Neural progenitor cell (in vitro differentiated cells): ENCODE measurements around the gene ILDR2. TPM values are rescaled to one million over a fixed set of nuclear protein-coding genes. Genes with fewer than 3 reads are reported as not detected.

Experiments
- DNase-seq: peaks from one replicate; pipeline ENCODE4 v3.0.0-alpha.2; 2016; ENCODE audit warnings: low spot score
- H2AFZ ChIP-seq: fragments of 200-600 bp; sonication (generic); replicated peaks from 2 replicates; pipeline ENCODE4 v1.6.1; 2016; ENCODE audit warnings: antibody characterized with exemption
- H3F3A ChIP-seq: fragments of 200-600 bp; sonication (generic); 2 replicates; pipeline ENCODE4 v1.6.1; 2016; ENCODE audit warnings: antibody characterized with exemption, low read depth
- H3K27ac ChIP-seq: fragments of 200-600 bp; sonication (generic); 2 replicates; pipeline ENCODE4 v1.5.1; 2016; ENCODE audit warnings: mild to moderate bottlenecking
- H3K27me3 ChIP-seq: fragments of 200-600 bp; sonication (generic); 2 replicates; pipeline ENCODE4 v1.6.1; 2016; ENCODE audit warnings: mild to moderate bottlenecking, moderate library complexity
- H3K36me3 ChIP-seq: fragments of 200-600 bp; sonication (generic); 2 replicates; pipeline ENCODE4 v1.5.1; 2016
- H3K4me1 ChIP-seq: fragments of 200-600 bp; sonication (generic); 2 replicates; pipeline ENCODE4 v1.6.1; 2016; ENCODE audit warnings: mixed run types
- H3K4me2 ChIP-seq: fragments of 200-600 bp; sonication (generic); 2 replicates; pipeline ENCODE4 v1.6.1; 2016
- H3K4me3 ChIP-seq: fragments of 200-600 bp; sonication (generic); 2 replicates; pipeline ENCODE4 v1.5.1; 2016
- H3K79me2 ChIP-seq: fragments of 200-600 bp; sonication (generic); 2 replicates; pipeline ENCODE4 v1.6.1; 2016; ENCODE audit warnings: low read depth
- H3K9ac ChIP-seq: fragments of 200-600 bp; sonication (generic); 2 replicates; pipeline ENCODE4 v1.6.1; 2016
- H3K9me3 ChIP-seq: fragments of 200-600 bp; sonication (generic); 2 replicates; pipeline ENCODE4 v1.5.1; 2016; ENCODE audit warnings: low read depth
- H4K20me1 ChIP-seq: fragments of 200-600 bp; sonication (generic); 2 replicates; pipeline ENCODE4 v1.6.1; 2016; ENCODE audit warnings: low read depth
- H3K27ac Mint-ChIP-seq: 3 replicates; pipeline ENCODE4 v1.8.0; 2021; ENCODE audit warnings: mixed read lengths
- H3K27me3 Mint-ChIP-seq: 2 replicates; pipeline ENCODE4 v1.8.0; 2022; ENCODE audit warnings: low read depth, mild to moderate bottlenecking, inconsistent platforms, moderate library complexity, mixed read lengths; ENCODE audit not compliant: insufficient read depth
- H3K36me3 Mint-ChIP-seq: 3 replicates; pipeline ENCODE4 v1.8.0; 2021; ENCODE audit warnings: mixed read lengths
- H3K4me1 Mint-ChIP-seq: 3 replicates; pipeline ENCODE4 v1.8.0; 2021; ENCODE audit warnings: mixed read lengths
- H3K4me3 Mint-ChIP-seq: 3 replicates; pipeline ENCODE4 v1.8.0; 2021; ENCODE audit warnings: mild to moderate bottlenecking, moderate library complexity, mixed read lengths
- H3K9me3 Mint-ChIP-seq: 3 replicates; pipeline ENCODE4 v1.8.0; 2020; ENCODE audit warnings: mixed read lengths
- CTCF ChIP-seq: fragments of 200-600 bp; sonication (generic); IDR thresholded peaks from 2 replicates; pipeline ENCODE4 v1.5.1; 2017; ENCODE audit warnings: antibody characterized with exemption, mild to moderate bottlenecking
- EZH2 ChIP-seq: fragments of 200-600 bp; sonication (generic); IDR thresholded peaks from 2 replicates; pipeline ENCODE4 v1.6.1; 2017; ENCODE audit warnings: antibody characterized with exemption, mild to moderate bottlenecking, moderate library complexity
- EZH2phosphoT487 ChIP-seq: fragments of 200-600 bp; sonication (generic); IDR thresholded peaks from 2 replicates; pipeline ENCODE4 v1.6.1; 2017; ENCODE audit warnings: antibody characterized with exemption
- total RNA-seq: library from RNA; depleted of rRNA; stranded (reverse); fragments of >200 nt; gene quantifications from 2 replicates; pipeline ENCODE4 v1.2.3, GENCODE V29; 2015; ENCODE audit warnings: low replicate concordance

Gene ILDR2
- total RNA-seq, 1 donor from 2014 or later: 42.1 TPM

GRCh38 chr1:166915941-166916340 is 59.4 kb downstream of the ILDR2 start:
- peaks cover 80% of the 10 kb centered on the region for H3K36me3 Mint-ChIP-seq
- H3K27me3 Mint-ChIP-seq: peaks cover 14% of the 10 kb centered on the region
- H3K27me3 ChIP-seq: peaks cover 28% of the 10 kb centered on the region
- H3K4me1 Mint-ChIP-seq: peaks cover 5% of the 10 kb centered on the region
- no peaks in the 10 kb centered on the region for H3K79me2 ChIP-seq
- peak; percentile 7 for DNase-seq
- no peak overlapping the region for H3K9ac ChIP-seq
- H4K20me1 ChIP-seq: no peaks in the 10 kb centered on the region
- TF ChIP-seq EZH2: no peak
- TF ChIP-seq CTCF: no peak
- no peak for TF ChIP-seq EZH2phosphoT487
- peaks cover 24% of the 10 kb centered on the region for H3K9me3 Mint-ChIP-seq
- H2AFZ ChIP-seq: no peak overlapping the region
- no peak overlapping the region for H3K4me3 Mint-ChIP-seq
- H3K4me3 ChIP-seq: no peak overlapping the region
- H3K4me1 ChIP-seq: peaks cover 11% of the 10 kb centered on the region
- H3K36me3 ChIP-seq: peaks cover 16% of the 10 kb centered on the region
- no peak overlapping the region for H3K4me2 ChIP-seq
- peak overlapping the region; percentile 44 for H3K27ac Mint-ChIP-seq
- H3F3A ChIP-seq: no peaks in the 10 kb centered on the region
- H3K27ac ChIP-seq: no peak overlapping the region
- peaks cover 13% of the 10 kb centered on the region for H3K9me3 ChIP-seq

DNA sequence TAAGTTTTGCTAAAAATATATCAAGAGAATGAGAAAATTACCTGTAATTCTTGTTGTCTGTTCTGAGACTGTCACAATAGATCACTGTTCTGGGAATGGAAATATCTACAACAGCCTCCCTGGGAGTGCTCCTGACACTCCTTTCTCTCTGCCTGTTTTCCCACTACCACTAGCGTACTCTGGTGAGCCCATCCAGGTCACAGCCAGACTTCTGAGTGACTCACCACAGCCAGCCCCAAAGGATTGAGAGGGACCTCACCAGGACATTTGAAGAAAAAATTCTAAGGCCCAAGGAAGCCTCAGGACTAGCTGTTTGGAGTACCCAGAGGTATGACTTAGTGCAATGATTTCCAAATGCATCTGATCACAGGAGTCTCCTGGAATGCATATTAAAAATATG is 60.3 kb downstream of the ILDR2 start:
- H3K27me3 Mint-ChIP-seq: peaks cover 14% of the 10 kb centered on the region
- H3K36me3 Mint-ChIP-seq: peaks cover 81% of the 10 kb centered on the region
- H3K4me2 ChIP-seq: no peak overlapping the region

DNA sequence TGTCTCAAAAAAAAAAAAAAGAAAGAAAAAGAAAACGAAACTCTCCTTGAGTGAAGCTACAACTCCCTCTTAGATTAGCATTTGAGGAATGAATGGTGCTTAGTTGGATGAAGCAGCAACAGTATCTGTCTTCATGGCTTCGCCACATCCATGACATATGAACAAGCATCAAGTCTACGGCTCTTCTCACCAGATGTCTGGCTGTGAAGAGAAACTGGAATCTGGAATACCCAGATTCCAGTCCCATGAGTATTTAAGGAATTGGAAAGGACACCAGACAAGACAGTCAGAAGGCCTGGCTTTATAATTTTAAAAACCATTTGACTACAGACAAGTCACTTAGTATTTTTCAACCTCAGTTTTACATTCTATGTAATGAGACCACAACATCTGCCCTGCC is 61.2 kb downstream of the ILDR2 start:
- Histone ChIP-seq H3K36me3 (peaks cover 16% of the 10 kb centered on the region), H3K27me3 (peaks cover 10% of the 10 kb centered on the region), H3K27ac (no peak overlapping the region), H3K9ac (no peak overlapping the region), H3K9me3 (peaks cover 17% of the 10 kb centered on the region), H3K4me1 (peaks cover 6% of the 10 kb centered on the region), H2AFZ (no peak overlapping the region), H3K4me3 (no peak overlapping the region), H3K79me2 (no peaks in the 10 kb centered on the region), H3K4me2 (no peak overlapping the region), H3F3A (no peaks in the 10 kb centered on the region), H4K20me1 (no peaks in the 10 kb centered on the region)
- no peak for TF ChIP-seq EZH2
- TF ChIP-seq EZH2phosphoT487: no peak
- TF ChIP-seq CTCF: no peak
- no peak for DNase-seq
- H3K27ac Mint-ChIP-seq: no peak overlapping the region
- H3K4me3 Mint-ChIP-seq: no peak overlapping the region
- peaks cover 9% of the 10 kb centered on the region for H3K27me3 Mint-ChIP-seq
- H3K36me3 Mint-ChIP-seq: peaks cover 71% of the 10 kb centered on the region
- H3K4me1 Mint-ChIP-seq: peaks cover 5% of the 10 kb centered on the region
- peaks cover 21% of the 10 kb centered on the region for H3K9me3 Mint-ChIP-seq

More for the DNA sequence above, 60.3 kb downstream of the ILDR2 start:
- Histone ChIP-seq H3K9ac (no peak overlapping the region), H3K27ac (no peak overlapping the region), H3K9me3 (peaks cover 17% of the 10 kb centered on the region), H3F3A (no peaks in the 10 kb centered on the region), H3K4me3 (no peak overlapping the region), H3K27me3 (peaks cover 19% of the 10 kb centered on the region), H2AFZ (no peak overlapping the region), H3K79me2 (no peaks in the 10 kb centered on the region), H3K4me1 (peaks cover 6% of the 10 kb centered on the region), H3K36me3 (peaks cover 16% of the 10 kb centered on the region), H4K20me1 (no peaks in the 10 kb centered on the region)
- Mint-ChIP-seq H3K9me3 (peaks cover 24% of the 10 kb centered on the region), H3K4me1 (peaks cover 5% of the 10 kb centered on the region), H3K4me3 (no peak overlapping the region), H3K27ac (no peak overlapping the region)
- no peak for DNase-seq
- TF ChIP-seq EZH2 (no peak), EZH2phosphoT487 (no peak), CTCF (no peak)
